ENCODE results near the gene ACTR2. TPM values are rescaled to one million over a fixed set of nuclear protein-coding genes. Genes with fewer than 3 reads are reported as not detected.

Gene ACTR2
- total and polyA plus RNA-seq, 9 of the 15 experiments (the other 6 are each of a cell fraction or from before 2014, with no cell fraction given), result 47.3 to 239 (median 108) TPM

- TF ChIP-seq DEAF1 (CRISPR knock-in tag; IDR thresholded peaks at IDR 0.05), result no peak
- no peak for TF ChIP-seq MEF2A (IDR thresholded peaks at IDR 0.05; ENCODE audit: control insufficient read depth, low read depth, low read length)
- no peak for TF ChIP-seq RAD21 (CRISPR knock-in tag; conservative IDR thresholded peaks at IDR 0.05 in 1 of 2, IDR thresholded peaks at IDR 0.05 in 1 of 2)
- TF ChIP-seq BHLHE40 (IDR thresholded peaks at IDR 0.05; ENCODE audit: low read length), result peak; percentile 70; the same call in 1 of the 2 replicates
- TF ChIP-seq POLR3G (IDR thresholded peaks at IDR 0.05; ENCODE audit: extremely low read depth, insufficient read length, insufficient replicate concordance), result no peak
- peak; percentile 14; the same call in 1 of the 2 replicates for TF ChIP-seq CBX1 (IDR thresholded peaks at IDR 0.05; ENCODE audit: low read depth)
- TF ChIP-seq, protein P1, sequence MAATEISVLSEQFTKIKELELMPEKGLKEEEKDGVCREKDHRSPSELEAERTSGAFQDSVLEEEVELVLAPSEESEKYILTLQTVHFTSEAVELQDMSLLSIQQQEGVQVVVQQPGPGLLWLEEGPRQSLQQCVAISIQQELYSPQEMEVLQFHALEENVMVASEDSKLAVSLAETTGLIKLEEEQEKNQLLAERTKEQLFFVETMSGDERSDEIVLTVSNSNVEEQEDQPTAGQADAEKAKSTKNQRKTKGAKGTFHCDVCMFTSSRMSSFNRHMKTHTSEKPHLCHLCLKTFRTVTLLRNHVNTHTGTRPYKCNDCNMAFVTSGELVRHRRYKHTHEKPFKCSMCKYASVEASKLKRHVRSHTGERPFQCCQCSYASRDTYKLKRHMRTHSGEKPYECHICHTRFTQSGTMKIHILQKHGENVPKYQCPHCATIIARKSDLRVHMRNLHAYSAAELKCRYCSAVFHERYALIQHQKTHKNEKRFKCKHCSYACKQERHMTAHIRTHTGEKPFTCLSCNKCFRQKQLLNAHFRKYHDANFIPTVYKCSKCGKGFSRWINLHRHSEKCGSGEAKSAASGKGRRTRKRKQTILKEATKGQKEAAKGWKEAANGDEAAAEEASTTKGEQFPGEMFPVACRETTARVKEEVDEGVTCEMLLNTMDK (IDR thresholded peaks at IDR 0.05; ENCODE audit: borderline replicate concordance, insufficient read depth, low read depth, low read length, poor library complexity, severe bottlenecking), result no peak
- TF ChIP-seq TEAD4 (IDR thresholded peaks at IDR 0.05; ENCODE audit: low read length), result peak; percentile 21; the same call in 1 of the 2 replicates
- no peak for TF ChIP-seq TEAD4 (CRISPR knock-in tag; IDR thresholded peaks at IDR 0.05; ENCODE audit: borderline replicate concordance)
- TF ChIP-seq, protein P2, sequence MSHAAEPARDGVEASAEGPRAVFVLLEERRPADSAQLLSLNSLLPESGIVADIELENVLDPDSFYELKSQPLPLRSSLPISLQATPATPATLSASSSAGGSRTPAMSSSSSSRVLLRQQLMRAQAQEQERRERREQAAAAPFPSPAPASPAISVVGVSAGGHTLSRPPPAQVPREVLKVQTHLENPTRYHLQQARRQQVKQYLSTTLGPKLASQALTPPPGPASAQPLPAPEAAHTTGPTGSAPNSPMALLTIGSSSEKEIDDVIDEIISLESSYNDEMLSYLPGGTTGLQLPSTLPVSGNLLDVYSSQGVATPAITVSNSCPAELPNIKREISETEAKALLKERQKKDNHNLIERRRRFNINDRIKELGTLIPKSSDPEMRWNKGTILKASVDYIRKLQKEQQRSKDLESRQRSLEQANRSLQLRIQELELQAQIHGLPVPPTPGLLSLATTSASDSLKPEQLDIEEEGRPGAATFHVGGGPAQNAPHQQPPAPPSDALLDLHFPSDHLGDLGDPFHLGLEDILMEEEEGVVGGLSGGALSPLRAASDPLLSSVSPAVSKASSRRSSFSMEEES (CRISPR knock-in tag; IDR thresholded peaks at IDR 0.05), result no peak
- TF ChIP-seq SRSF7 (optimal IDR thresholded peaks at IDR 0.05; ENCODE audit: low read depth, low read length), result no peak
Observed at GRCh38 chr2:65227456-65228262, at the start of gene ACTR2 (continued).

Data from K562 (cell line).